HL-60 (cell line): ENCODE results near the gene TBX4.

Experiments used
- GABPA ChIP-seq: IDR thresholded peaks from 2 replicates; pipeline ENCODE4 v1.6.1; 2012; ENCODE audit warnings: low read depth
- SPI1 ChIP-seq: IDR thresholded peaks from 2 replicates; pipeline ENCODE4 v1.6.1; 2012; ENCODE audit warnings: low read depth, mild to moderate bottlenecking, borderline replicate concordance
- TF ChIP-seq, protein P1 (sequence below): IDR thresholded peaks from one replicate; pipeline ENCODE4 v1.5.1; 2011; ENCODE audit warnings: low read length, control low read depth, inconsistent platforms; ENCODE audit not compliant: insufficient read depth

DNA sequence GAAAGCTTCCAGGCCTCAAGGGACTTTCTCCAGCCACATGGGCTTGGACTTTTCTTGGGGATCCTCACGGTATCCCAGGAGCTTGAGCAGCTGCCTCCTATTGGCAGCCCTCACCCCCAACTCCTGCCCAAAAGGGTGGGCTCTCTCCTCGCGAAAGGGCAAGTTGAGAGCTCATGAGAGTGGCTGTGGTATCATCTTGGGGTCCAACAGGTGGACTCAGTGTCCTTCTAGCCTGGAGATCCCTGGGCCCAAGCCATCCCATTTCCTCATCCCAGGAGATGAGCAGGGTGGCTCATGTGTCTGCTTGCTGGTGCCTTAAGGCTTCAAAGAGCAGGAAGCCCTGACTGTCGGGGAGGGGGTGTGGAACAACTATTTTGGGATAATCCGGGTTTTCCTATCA lies 17.7 kb downstream of the TBX4 start:
- TF ChIP-seq, protein P1, sequence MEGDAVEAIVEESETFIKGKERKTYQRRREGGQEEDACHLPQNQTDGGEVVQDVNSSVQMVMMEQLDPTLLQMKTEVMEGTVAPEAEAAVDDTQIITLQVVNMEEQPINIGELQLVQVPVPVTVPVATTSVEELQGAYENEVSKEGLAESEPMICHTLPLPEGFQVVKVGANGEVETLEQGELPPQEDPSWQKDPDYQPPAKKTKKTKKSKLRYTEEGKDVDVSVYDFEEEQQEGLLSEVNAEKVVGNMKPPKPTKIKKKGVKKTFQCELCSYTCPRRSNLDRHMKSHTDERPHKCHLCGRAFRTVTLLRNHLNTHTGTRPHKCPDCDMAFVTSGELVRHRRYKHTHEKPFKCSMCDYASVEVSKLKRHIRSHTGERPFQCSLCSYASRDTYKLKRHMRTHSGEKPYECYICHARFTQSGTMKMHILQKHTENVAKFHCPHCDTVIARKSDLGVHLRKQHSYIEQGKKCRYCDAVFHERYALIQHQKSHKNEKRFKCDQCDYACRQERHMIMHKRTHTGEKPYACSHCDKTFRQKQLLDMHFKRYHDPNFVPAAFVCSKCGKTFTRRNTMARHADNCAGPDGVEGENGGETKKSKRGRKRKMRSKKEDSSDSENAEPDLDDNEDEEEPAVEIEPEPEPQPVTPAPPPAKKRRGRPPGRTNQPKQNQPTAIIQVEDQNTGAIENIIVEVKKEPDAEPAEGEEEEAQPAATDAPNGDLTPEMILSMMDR, result no peak
- no peak for TF ChIP-seq SPI1
- TF ChIP-seq GABPA, result no peak
